PC-9 (cell line): Measurements from ENCODE around the gene ACAD10. TPM values are rescaled to one million over a fixed set of nuclear protein-coding genes. Genes with fewer than 3 reads are reported as not detected.

Source experiments
- BruUV-seq: library from RNA; stranded (reverse); fragments of 400-500 nt; replicated peaks from 2 replicates; lab custom pipeline; 2021; lab: Mats Ljungman, UMichigan
- CTCF ChIA-PET: fragments of 300-600 bp; sonication (Branson Sonifier 250); formaldehyde crosslinking; loops from one replicate; lab custom pipeline; 2022; ENCODE audit warnings: antibody characterized with exemption; lab: Charles Lee
- POLR2A ChIA-PET: fragments of 300-600 bp; sonication (Branson Sonifier 250); formaldehyde crosslinking; loops from one replicate; lab custom pipeline; 2022; ENCODE audit warnings: antibody characterized with exemption; ENCODE audit not compliant: unreplicated experiment; lab: Charles Lee
- DNase-seq, 2 experiments: peaks; one replicate each; pipeline versions ENCODE4 v3.0.0 to v3.0.0-alpha.2; 2015 to 2022; ENCODE audit warnings: mixed read lengths in 1 of 2
- H2AFZ ChIP-seq: fragments of 200-600 bp; sonication (generic); 2 replicates; pipeline ENCODE4 v1.8.1; 2017; ENCODE audit warnings: antibody characterized with exemption
- H3F3A ChIP-seq: fragments of 200-600 bp; sonication (generic); 2 replicates; pipeline ENCODE4 v1.8.1; 2017; ENCODE audit warnings: antibody characterized with exemption, mild to moderate bottlenecking, low read depth; ENCODE audit not compliant: insufficient read depth
- H3K27ac ChIP-seq: fragments of 200-600 bp; sonication (generic); 2 replicates; pipeline ENCODE4 v1.6.1; 2016; ENCODE audit warnings: mixed run types
- H3K27me3 ChIP-seq: fragments of 200-600 bp; sonication (generic); 2 replicates; pipeline ENCODE4 v1.6.1; 2016; ENCODE audit warnings: low read depth, mixed run types; ENCODE audit not compliant: insufficient read depth
- H3K36me3 ChIP-seq: fragments of 200-600 bp; sonication (generic); 2 replicates; pipeline ENCODE4 v1.6.1; 2016; ENCODE audit warnings: low read depth, mixed run types
- H3K4me1 ChIP-seq: fragments of 200-600 bp; sonication (generic); replicated peaks from 2 replicates; pipeline ENCODE4 v1.6.1; 2016; ENCODE audit warnings: mixed run types; ENCODE audit not compliant: insufficient read depth
- H3K4me2 ChIP-seq: fragments of 200-600 bp; sonication (generic); 2 replicates; pipeline ENCODE4 v1.6.1; 2017; ENCODE audit warnings: mixed run types
- H3K4me3 ChIP-seq: fragments of 200-600 bp; sonication (generic); 2 replicates; pipeline ENCODE4 v1.6.1; 2016; ENCODE audit warnings: mixed run types
- H3K79me2 ChIP-seq: fragments of 200-600 bp; sonication (generic); 2 replicates; pipeline ENCODE4 v1.6.1; 2017; ENCODE audit warnings: low read depth, mixed run types
- H3K9me2 ChIP-seq: fragments of 200-600 bp; sonication (generic); 2 replicates; pipeline ENCODE4 v1.8.1; 2017; ENCODE audit warnings: mild to moderate bottlenecking; ENCODE audit not compliant: insufficient read depth
- H3K9me3 ChIP-seq: fragments of 200-600 bp; sonication (generic); 2 replicates; pipeline ENCODE4 v1.8.1; 2016; ENCODE audit warnings: low read depth; ENCODE audit not compliant: insufficient read depth
- H4K20me1 ChIP-seq: fragments of 200-600 bp; sonication (generic); 2 replicates; pipeline ENCODE4 v1.8.1; 2017; ENCODE audit not compliant: insufficient read depth
- EZH2 ChIP-seq: fragments of 200-600 bp; sonication (generic); IDR thresholded peaks from 2 replicates; pipeline ENCODE4 v1.8.0; 2017; ENCODE audit warnings: antibody characterized with exemption, low read depth
- intact Hi-C: fragments of 100-400 bp; cut with micrococcal nuclease; formaldehyde crosslinking; loops from one replicate; pipeline ENCODE4 v1.10.0; 2022; ENCODE audit not compliant: unreplicated experiment
- total RNA-seq: library from RNA; stranded (reverse); gene quantifications from 2 replicates; pipeline ENCODE4 v1.2.3, GENCODE V29; 2021
- TF ChIP-seq, protein P1 (sequence below): fragments of 200-600 bp; sonication (generic); conservative IDR thresholded peaks from 2 replicates; pipeline ENCODE4 v1.6.1; 2017; ENCODE audit warnings: mixed run types, antibody characterized with exemption, mild to moderate bottlenecking, moderate library complexity

Gene ACAD10
- total RNA-seq, 1 experiment from 2014 or later, result 30.3 TPM

DNA sequence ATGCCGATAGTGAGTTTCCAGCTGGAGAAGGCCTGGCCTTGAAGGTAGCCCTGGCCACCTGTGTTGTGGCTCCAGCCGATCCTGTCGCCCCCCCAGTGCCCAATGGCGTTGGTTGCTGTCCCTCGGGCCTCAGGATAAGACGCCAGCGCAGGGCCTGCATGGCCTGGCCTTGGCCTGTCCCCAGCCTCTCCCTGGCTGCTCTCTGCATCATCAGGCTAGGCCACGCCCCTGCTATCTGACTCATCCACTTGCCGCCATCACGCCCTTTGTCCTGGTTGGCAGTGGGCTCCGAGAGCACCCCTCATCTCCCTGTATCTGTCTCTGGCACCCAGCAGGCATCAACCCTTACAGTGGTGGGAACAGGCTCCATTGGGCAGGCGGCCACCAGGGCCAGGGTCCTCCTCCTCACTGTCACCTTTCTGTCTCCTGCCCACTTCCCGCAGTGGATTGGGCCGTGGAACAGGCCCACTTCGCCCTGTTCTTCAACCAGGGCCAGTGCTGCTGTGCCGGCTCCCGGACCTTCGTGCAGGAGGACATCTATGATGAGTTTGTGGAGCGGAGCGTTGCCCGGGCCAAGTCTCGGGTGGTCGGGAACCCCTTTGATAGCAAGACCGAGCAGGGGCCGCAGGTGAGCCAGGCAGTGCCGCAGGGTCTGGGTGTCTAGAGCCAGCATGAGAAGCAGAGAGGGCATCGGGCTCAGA is 106.5 kb downstream of the ACAD10 start:
- Histone ChIP-seq H3K36me3 (no peaks in the 10 kb centered on the region), H3K9me3 (no peaks in the 10 kb centered on the region), H3F3A (no peaks in the 10 kb centered on the region), H4K20me1 (no peaks in the 10 kb centered on the region), H3K27ac (no peak overlapping the region), H3K4me1 (no peaks in the 10 kb centered on the region), H3K4me3 (no peak overlapping the region), H3K4me2 (no peak overlapping the region), H3K79me2 (no peaks in the 10 kb centered on the region), H2AFZ (no peak overlapping the region), H3K27me3 (no peaks in the 10 kb centered on the region), H3K9me2 (no peaks in the 10 kb centered on the region)
- ChIA-PET POLR2A (no interaction called here), CTCF (no interaction called here)
- TF ChIP-seq EZH2, result no peak
- TF ChIP-seq, protein P1, sequence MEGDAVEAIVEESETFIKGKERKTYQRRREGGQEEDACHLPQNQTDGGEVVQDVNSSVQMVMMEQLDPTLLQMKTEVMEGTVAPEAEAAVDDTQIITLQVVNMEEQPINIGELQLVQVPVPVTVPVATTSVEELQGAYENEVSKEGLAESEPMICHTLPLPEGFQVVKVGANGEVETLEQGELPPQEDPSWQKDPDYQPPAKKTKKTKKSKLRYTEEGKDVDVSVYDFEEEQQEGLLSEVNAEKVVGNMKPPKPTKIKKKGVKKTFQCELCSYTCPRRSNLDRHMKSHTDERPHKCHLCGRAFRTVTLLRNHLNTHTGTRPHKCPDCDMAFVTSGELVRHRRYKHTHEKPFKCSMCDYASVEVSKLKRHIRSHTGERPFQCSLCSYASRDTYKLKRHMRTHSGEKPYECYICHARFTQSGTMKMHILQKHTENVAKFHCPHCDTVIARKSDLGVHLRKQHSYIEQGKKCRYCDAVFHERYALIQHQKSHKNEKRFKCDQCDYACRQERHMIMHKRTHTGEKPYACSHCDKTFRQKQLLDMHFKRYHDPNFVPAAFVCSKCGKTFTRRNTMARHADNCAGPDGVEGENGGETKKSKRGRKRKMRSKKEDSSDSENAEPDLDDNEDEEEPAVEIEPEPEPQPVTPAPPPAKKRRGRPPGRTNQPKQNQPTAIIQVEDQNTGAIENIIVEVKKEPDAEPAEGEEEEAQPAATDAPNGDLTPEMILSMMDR, result no peak
- BruUV-seq, result no TSS peak
- intact Hi-C loops, result no loop called here
- no peak for DNase-seq

DNA sequence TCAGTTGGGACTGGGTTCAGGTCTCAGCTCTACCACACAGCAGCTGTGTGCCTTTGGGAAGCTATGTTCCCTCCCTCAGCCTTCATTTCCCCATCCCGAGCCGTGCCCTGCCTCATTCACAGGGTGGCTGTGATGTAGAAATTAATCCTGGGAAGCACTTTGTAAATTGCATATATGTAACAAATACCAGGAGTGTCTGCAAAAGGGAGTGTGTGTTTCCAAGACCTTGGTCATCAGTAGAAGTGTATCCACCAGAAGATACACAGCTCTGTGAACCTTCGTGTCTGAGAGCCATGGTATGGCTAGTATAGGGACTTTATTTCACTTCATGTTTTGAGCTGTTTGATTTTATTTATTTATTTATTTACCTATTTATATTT is 107.0 kb downstream of the ACAD10 start:
- no peak for DNase-seq
- POLR2A ChIA-PET, result no interaction called here
- no TSS peak for BruUV-seq

DNA sequence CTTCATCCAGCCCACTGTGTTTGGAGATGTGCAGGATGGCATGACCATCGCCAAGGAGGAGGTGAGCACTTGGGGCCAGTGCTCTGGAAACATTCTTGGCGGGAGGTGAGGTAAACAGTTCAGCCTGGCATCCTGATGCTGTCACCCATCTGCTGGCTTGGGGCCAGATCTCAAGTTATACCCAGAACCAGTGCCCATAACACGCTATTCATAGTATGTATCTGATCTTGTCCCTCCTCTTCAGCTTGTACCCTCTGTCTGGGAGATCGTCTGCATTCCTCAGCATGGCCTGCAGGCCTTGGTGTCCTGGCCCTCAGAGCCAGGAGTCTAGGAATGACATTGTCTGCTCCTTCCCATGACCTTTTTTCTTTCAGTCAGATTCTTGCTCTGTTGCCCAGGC is 112.3 kb downstream of the ACAD10 start:
- no peak overlapping the region for H3K27ac ChIP-seq
- H3K9me2 ChIP-seq, result no peaks in the 10 kb centered on the region
- H3K27me3 ChIP-seq, result no peaks in the 10 kb centered on the region
- DNase-seq, result no peak
- H3K36me3 ChIP-seq, result no peaks in the 10 kb centered on the region
- no peak overlapping the region for H3K4me3 ChIP-seq
- intact Hi-C loops, result no loop called here
- POLR2A ChIA-PET, result no interaction called here
- no peaks in the 10 kb centered on the region for H4K20me1 ChIP-seq
- H3K9me3 ChIP-seq, result no peaks in the 10 kb centered on the region
- H3F3A ChIP-seq, result no peaks in the 10 kb centered on the region
- no TSS peak for BruUV-seq
- H3K4me2 ChIP-seq, result no peak overlapping the region
- H3K4me1 ChIP-seq, result no peaks in the 10 kb centered on the region
- no peak overlapping the region for H2AFZ ChIP-seq
- no peaks in the 10 kb centered on the region for H3K79me2 ChIP-seq
- TF ChIP-seq, protein P1, result no peak
- CTCF ChIA-PET, result no interaction called here

More for the DNA sequence above, 107.0 kb downstream of the ACAD10 start:
- Histone ChIP-seq H2AFZ (no peak overlapping the region), H4K20me1 (no peaks in the 10 kb centered on the region), H3K79me2 (no peaks in the 10 kb centered on the region), H3K4me2 (no peak overlapping the region), H3K9me2 (no peaks in the 10 kb centered on the region), H3K4me1 (no peaks in the 10 kb centered on the region), H3K27ac (no peak overlapping the region), H3F3A (no peaks in the 10 kb centered on the region), H3K27me3 (no peaks in the 10 kb centered on the region), H3K9me3 (no peaks in the 10 kb centered on the region), H3K36me3 (no peaks in the 10 kb centered on the region), H3K4me3 (no peak overlapping the region)
- CTCF ChIA-PET, result interaction anchor here (0.5 kb wide), 1 partner anchor 30 kb away, joined by 7 read pairs; no protein-coding TSS in a partner anchor
- no peak for TF ChIP-seq EZH2
- TF ChIP-seq, protein P1, result no peak
- intact Hi-C loops, result no loop called here
